OCI-LY1 (cell line): ENCODE data around the gene TRIM74.
A peak's percentile ranks its signal among the peaks of the same experiment; 100 is the strongest.

Experiments used
- H2AFZ ChIP-seq: fragments of 200-600 bp; sonication (generic), shearing (Covaris generic); 2 replicates; pipeline ENCODE4 v1.6.0; 2014; ENCODE audit warnings: antibody characterized with exemption, mild to moderate bottlenecking, low read length
- H3F3A ChIP-seq: fragments of 200-600 bp; sonication (generic), shearing (Covaris generic); 2 replicates; pipeline ENCODE4 v1.6.0; 2014; ENCODE audit warnings: mild to moderate bottlenecking, antibody characterized with exemption, low read length, moderate library complexity; ENCODE audit not compliant: insufficient read depth
- H3K27ac ChIP-seq: fragments of 200-600 bp; sonication (generic); 2 replicates; pipeline ENCODE4 v1.5.1; 2014; ENCODE audit warnings: low read length, mixed run types, mild to moderate bottlenecking, low read depth; ENCODE audit not compliant: poor library complexity, severe bottlenecking
- H3K27me3 ChIP-seq: fragments of 200-600 bp; sonication (generic); 2 replicates; pipeline ENCODE4 v1.6.0; 2014; ENCODE audit warnings: antibody characterized with exemption, mild to moderate bottlenecking, low read length, moderate library complexity; ENCODE audit not compliant: insufficient read depth
- H3K36me3 ChIP-seq: fragments of 200-600 bp; sonication (generic); 2 replicates; pipeline ENCODE4 v1.6.1; 2014; ENCODE audit warnings: mild to moderate bottlenecking, antibody characterized with exemption, low read length, moderate library complexity, mixed read lengths; ENCODE audit not compliant: insufficient read depth
- H3K4me1 ChIP-seq: fragments of 200-600 bp; sonication (generic); 2 replicates; pipeline ENCODE4 v1.5.1; 2014; ENCODE audit warnings: mild to moderate bottlenecking, low read length, moderate library complexity; ENCODE audit not compliant: insufficient read depth, severe bottlenecking
- H3K4me2 ChIP-seq: fragments of 200-600 bp; sonication (generic), shearing (Covaris generic); 2 replicates; pipeline ENCODE4 v1.6.1; 2014; ENCODE audit warnings: low read length
- H3K4me3 ChIP-seq: fragments of 200-600 bp; sonication (generic); 2 replicates; pipeline ENCODE4 v1.5.1; 2014; ENCODE audit warnings: low read length, low read depth, mild to moderate bottlenecking, mixed read lengths; ENCODE audit not compliant: poor library complexity, severe bottlenecking
- H3K79me2 ChIP-seq: fragments of 200-600 bp; shearing (Covaris generic); 2 replicates; pipeline ENCODE4 v1.6.1; 2016; ENCODE audit warnings: mixed run types, low read length, mixed read lengths; ENCODE audit not compliant: insufficient read depth
- H3K9ac ChIP-seq: fragments of 200-600 bp; sonication (generic), shearing (Covaris generic); 2 replicates; pipeline ENCODE4 v1.6.1; 2014; ENCODE audit warnings: mild to moderate bottlenecking, low read length, mixed read lengths
- H3K9me2 ChIP-seq: fragments of 200-600 bp; sonication (generic), shearing (Covaris generic); 2 replicates; pipeline ENCODE4 v1.6.1; 2014; ENCODE audit warnings: low read depth, mild to moderate bottlenecking, low read length, mixed read lengths
- H3K9me3 ChIP-seq: fragments of 200-600 bp; shearing (Covaris generic); 2 replicates; pipeline ENCODE4 v1.6.1; 2014; ENCODE audit warnings: low read length, mixed read lengths
- H4K20me1 ChIP-seq: fragments of 200-600 bp; sonication (generic), shearing (Covaris generic); 2 replicates; pipeline ENCODE4 v1.6.0; 2016; ENCODE audit warnings: mild to moderate bottlenecking, low read length; ENCODE audit not compliant: insufficient read depth
- EZH2 ChIP-seq: fragments of 200-600 bp; sonication (generic), shearing (Covaris generic); IDR thresholded peaks from 2 replicates; pipeline ENCODE4 v1.8.0; 2017; ENCODE audit warnings: borderline replicate concordance, mixed run types, mild to moderate bottlenecking, antibody characterized with exemption, low read length, moderate library complexity, mixed read lengths
- TF ChIP-seq, protein P1 (sequence below): fragments of 200-600 bp; sonication (generic), shearing (Covaris generic); IDR thresholded peaks from 2 replicates; pipeline ENCODE4 v1.5.1; 2017; ENCODE audit warnings: mild to moderate bottlenecking, antibody characterized with exemption, low read length, moderate library complexity, mixed read lengths

Gene TRIM74

DNA sequence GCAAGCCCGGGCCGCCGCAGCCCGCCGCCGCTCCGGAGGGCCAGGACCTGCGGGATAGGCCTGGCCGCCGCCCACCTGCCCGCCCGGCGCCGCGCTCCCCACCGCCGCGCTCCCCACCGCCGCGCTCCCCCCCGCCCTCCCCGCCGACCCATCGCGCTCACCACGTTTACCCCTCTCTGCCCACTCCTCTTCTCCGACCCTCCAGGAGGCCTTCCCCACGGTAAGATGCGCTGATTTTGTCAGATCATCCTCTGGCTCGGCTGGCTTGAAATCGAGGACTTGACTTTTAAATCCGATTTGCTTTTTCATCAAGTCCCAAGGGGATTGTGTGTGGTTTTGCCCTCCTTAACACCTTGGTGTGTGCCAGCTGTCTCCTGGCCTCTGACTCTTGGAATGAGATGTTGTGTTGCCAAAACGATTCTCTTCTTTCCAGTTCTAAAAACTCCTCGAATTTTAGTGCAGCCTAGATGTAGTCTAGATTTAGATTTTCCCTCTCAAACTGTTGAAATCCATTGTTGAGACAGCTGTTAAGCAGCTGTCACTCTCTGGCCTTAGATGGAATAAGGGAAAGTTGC lies 43.6 kb downstream of the TRIM74 start:
- Histone ChIP-seq H3K79me2 (peaks cover 20% of the 10 kb centered on the region), H3K27me3 (no peaks in the 10 kb centered on the region), H3K27ac (no peak overlapping the region), H3F3A (no peaks in the 10 kb centered on the region; the same call in 1 of the 2 replicates), H4K20me1 (no peaks in the 10 kb centered on the region), H3K4me2 (peak overlapping the region; percentile 95), H3K4me3 (peak overlapping the region; percentile 81), H3K36me3 (peaks cover 55% of the 10 kb centered on the region), H3K4me1 (peaks cover 16% of the 10 kb centered on the region), H2AFZ (no peak overlapping the region), H3K9me2 (no peaks in the 10 kb centered on the region), H3K9ac (peak overlapping the region; percentile 88), H3K9me3 (no peaks in the 10 kb centered on the region)
- TF ChIP-seq EZH2, result no peak
- TF ChIP-seq, protein P1, sequence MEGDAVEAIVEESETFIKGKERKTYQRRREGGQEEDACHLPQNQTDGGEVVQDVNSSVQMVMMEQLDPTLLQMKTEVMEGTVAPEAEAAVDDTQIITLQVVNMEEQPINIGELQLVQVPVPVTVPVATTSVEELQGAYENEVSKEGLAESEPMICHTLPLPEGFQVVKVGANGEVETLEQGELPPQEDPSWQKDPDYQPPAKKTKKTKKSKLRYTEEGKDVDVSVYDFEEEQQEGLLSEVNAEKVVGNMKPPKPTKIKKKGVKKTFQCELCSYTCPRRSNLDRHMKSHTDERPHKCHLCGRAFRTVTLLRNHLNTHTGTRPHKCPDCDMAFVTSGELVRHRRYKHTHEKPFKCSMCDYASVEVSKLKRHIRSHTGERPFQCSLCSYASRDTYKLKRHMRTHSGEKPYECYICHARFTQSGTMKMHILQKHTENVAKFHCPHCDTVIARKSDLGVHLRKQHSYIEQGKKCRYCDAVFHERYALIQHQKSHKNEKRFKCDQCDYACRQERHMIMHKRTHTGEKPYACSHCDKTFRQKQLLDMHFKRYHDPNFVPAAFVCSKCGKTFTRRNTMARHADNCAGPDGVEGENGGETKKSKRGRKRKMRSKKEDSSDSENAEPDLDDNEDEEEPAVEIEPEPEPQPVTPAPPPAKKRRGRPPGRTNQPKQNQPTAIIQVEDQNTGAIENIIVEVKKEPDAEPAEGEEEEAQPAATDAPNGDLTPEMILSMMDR, result no peak

DNA sequence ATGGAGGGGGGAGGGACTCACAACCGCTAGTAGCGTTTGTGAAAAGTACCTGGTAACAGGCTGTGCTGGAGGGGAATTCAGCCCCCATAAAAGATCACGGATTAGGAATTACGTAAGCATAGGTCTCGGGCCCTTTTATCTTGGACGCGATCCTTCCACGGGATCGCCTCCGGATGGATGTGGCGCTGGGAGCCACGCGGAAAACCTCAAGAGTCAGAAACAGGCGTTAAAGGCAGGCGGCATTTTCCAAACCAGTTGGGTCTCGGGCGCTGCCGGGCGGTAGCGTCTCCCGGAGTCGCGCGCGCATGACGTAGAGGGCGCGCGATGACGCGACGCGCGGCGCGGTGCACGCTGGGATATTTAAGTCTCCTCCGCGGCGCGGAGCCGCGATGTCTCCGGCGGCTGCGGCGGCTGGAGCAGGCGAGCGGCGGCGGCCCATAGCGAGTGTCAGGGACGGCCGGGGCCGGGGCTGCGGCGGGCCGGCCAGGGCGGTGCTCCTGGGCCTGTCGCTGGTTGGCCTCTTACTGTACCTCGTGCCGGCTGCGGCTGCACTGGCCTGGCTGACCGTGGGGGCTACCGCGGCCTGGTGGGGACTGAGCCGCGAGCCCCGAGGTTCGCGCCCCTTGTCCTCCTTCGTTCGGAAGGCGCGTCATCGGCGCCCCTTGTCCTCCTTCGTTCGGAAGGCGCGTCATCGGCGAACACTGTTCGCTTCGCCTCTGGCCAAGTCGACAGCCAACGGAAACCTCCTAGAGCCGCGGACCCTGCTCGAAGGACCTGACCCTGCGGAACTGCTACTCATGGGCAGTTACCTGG lies 44.3 kb downstream of the TRIM74 start, which contains the start of gene POM121:
TSS of gene POM121 (plus strand) at position 363 of the 813 bp plus-strand sequence. CDS start at position 390, 27 bp downstream.
- H3K79me2 ChIP-seq, result peaks cover 20% of the 10 kb centered on the region

DNA sequence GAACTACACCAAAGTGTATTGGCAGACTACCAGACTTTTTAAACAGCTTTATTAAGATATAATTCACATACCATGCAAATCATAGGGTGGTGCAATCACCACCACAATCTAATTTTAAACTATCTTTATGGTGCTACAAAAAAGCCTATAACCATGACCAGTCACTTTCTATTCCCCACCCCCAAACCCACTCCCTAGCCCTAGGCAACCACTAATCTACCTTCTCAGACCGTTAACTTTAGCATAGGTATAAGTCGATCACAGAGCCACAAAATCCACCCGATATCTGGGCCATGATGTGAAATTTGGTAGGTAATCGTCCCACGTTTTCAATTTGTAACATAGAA lies 44.9 kb downstream of the TRIM74 start:
- peak overlapping the region; percentile 95 for H3K4me2 ChIP-seq
- H3K9ac ChIP-seq, result peak overlapping the region; percentile 88
- H2AFZ ChIP-seq, result 0 out of 2 replicates have a peak overlapping the region, but pooled peaks have one; percentile 17
- H3K36me3 ChIP-seq, result peaks cover 50% of the 10 kb centered on the region
- H3K4me1 ChIP-seq, result peaks cover 16% of the 10 kb centered on the region
- H3K9me3 ChIP-seq, result no peaks in the 10 kb centered on the region
- no peaks in the 10 kb centered on the region for H3K27me3 ChIP-seq
- no peaks in the 10 kb centered on the region for H3K9me2 ChIP-seq
- no peaks in the 10 kb centered on the region; the same call in 1 of the 2 replicates for H3F3A ChIP-seq
- H3K27ac ChIP-seq, result peak overlapping the region; percentile 63
- H3K4me3 ChIP-seq, result peak overlapping the region; percentile 81
- no peaks in the 10 kb centered on the region for H4K20me1 ChIP-seq
- no peak for TF ChIP-seq EZH2
- TF ChIP-seq, protein P1, result no peak
- H3K79me2 ChIP-seq, result peaks cover 23% of the 10 kb centered on the region

More for the DNA sequence above, 44.3 kb downstream of the TRIM74 start, which contains the start of gene POM121:
- H2AFZ ChIP-seq, result 0 out of 2 replicates have a peak within 1 kb of the TSS, but pooled peaks have one; percentile 17
- H3K4me2 ChIP-seq, result peak within 1 kb of the TSS; percentile 95
- no peaks in the 10 kb centered on the region; the same call in 1 of the 2 replicates for H3F3A ChIP-seq
- H4K20me1 ChIP-seq, result no peaks in the 10 kb centered on the region
- H3K4me3 ChIP-seq, result peak within 1 kb of the TSS; percentile 81
- H3K9me3 ChIP-seq, result no peaks in the 10 kb centered on the region
- H3K9me2 ChIP-seq, result no peaks in the 10 kb centered on the region
- H3K36me3 ChIP-seq, result peaks cover 52% of the 10 kb centered on the region
- no peaks in the 10 kb centered on the region for H3K27me3 ChIP-seq
- H3K4me1 ChIP-seq, result peaks cover 16% of the 10 kb centered on the region
- H3K27ac ChIP-seq, result peak within 1 kb of the TSS; percentile 63
- no peak for TF ChIP-seq EZH2
- TF ChIP-seq, protein P1, result no peak
- H3K9ac ChIP-seq, result peak within 1 kb of the TSS; percentile 88
